GM21576 (cell line): ENCODE data around the gene IL31.

Experiments
- ATAC-seq: cut with Tn5 transposase; IDR thresholded peaks from one replicate; pipeline ENCODE4 v1.9.1; 2021; ENCODE audit warnings: mild to moderate bottlenecking, moderate library complexity; ENCODE audit not compliant: unreplicated experiment

Gene IL31

GRCh38 chr12:122133192-122133950 lies 40.6 kb downstream of the IL31 start:
- no peak for ATAC-seq

GRCh38 chr12:122130150-122130549 lies 43.9 kb downstream of the IL31 start:
- ATAC-seq = no peak

DNA sequence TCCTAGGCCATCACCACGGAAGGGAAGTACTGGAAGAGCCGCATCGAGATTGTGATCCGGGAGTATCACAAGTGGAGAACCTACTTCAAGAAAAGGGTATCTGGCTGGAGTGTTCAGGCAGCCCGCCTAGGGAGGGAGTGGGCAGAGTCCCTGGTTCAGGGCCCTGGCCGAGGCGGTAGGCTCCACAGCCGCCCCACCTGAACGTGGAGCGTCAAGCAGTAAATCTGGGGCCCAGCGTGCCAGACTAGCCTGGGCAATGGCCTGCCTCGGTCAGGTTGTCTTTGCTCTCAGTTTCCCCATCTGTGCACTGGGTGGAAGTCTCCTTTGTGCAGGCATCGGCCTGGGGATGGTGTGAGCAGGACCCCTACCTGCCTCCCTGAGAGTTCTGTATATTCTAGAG lies 44.9 kb downstream of the IL31 start:
- no peak for ATAC-seq

DNA sequence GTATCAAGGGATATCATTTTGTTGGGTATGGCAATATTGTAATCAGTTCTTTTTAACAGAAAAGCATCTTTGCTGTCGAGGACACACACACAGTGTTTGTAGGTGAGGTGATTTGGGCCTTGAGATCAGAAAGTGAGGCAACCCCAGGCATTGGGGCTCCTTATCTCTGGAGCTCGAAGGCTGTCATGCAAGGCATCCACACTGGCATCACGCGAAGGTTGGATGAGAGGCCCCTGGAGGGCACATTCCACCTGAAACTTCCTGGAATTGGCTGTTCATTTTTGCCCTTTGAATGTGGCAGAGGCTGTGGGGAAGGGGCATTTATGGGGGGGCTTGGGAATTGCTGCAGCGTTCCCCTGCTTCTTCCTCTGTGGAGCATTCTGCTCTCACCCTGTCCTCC lies 45.5 kb downstream of the IL31 start:
- ATAC-seq = no peak

GRCh38 chr12:122127839-122128238 lies 46.2 kb downstream of the IL31 start:
- ATAC-seq = no peak

DNA sequence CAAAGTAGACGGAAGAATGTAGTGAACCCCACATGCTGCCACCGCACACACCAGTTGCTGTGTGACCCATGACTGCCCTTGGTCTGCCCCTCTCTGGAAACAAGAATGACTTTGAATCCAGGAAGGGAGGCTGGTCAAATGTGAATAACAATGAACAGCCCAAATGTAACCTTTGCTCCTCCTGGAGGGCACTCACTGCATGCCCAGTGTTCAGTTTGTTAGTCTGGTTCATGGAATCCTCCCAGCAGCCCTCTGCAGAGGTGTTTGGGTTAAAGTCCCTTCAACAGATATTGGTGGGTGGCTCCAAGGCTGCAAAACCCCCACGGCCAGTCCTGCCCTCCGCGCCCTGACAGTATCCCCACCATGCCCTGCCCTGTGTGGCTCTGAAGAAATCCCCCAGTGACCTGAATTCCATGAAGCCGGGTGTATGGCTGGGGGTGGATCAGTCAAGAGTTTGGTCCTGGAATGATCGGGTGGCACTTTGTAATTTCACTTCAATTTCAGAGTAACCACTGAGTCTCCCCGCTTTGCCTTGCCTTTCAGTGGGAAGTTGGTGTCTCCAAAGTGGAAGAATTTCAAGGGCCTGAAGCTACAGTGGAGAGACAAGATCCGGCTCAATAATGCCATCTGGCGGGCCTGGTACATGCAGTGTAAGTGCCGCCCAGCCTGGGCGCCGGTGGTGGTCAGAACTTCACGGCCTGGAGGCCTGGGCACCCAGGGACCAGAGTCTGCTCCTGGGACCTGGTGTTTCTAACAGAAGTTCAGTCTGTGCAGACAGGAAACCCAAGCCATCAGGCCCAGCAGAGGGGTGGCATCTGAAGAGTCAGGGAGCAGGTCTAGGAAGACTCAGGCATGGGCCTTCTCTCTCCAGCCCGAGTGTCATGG lies 47.1 kb downstream of the IL31 start:
- no peak for ATAC-seq

GRCh38 chr12:122126342-122126635 lies 47.7 kb downstream of the IL31 start:
- no peak for ATAC-seq

DNA sequence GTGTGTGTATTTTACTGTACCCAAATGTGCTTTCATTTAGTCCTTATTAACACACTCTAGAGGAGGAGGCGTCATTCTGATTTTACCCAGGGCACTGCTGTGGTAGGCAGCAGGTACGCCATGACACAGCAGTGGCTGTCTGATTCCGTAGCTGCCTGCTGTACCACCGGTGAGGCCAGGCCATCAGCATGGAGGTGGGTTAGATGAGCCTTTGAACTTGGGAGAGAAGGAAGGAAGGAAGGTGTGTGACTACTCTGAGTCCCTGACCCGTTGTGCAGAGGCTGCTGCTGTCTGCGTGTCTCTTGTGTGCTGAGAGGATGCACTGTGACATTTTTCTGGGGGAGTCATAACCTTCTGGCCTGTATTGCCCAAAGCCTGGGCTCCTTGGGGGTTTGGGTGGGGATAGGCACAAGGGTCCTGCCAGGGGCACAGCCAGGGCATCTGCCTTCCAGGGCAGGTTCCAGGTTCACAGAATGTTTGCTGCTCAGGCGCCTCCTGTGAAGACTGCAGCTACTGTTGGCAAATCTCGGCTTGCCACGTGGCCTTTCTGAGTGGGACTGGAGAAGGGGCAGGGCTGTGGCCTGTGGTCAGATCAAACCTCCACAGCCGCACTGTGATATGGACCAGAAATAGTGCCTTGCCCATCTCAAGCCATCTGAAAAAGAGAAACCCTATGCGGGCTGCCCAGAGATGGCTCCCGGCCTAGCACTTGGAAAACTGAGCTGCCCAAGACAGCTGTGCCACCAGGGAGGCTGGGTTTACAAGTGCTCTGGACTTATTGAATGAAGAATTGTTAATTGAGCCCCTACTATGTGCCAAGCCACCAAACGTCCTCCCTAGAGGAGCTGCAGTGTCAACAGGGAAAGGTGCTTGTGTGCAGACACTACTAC lies 48.3 kb downstream of the IL31 start:
- ATAC-seq = no peak

DNA sequence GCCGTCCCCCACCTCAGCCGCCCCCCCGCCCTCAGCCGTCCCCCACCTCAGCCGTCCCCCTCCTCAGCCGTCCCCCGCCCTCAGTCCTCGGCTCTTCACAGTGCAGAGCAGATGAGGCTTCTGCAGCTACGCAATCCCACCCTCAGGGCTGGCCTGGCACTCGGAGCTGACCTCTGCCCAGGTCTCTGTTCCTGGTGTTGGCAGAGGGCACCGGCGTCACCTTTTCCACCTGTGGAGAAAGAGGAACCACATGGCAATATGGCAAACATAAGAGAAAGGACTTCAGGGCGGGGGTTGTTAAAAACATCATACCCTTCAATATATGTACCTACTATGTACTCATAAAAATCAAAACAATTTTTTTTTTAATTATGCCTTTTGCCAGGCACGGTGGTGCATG lies 49.7 kb downstream of the IL31 start:
- ATAC-seq = no peak

- ATAC-seq = no peak
These were observed 50.3 kb downstream of the IL31 start for GRCh38 chr12:122123761-122124145.

DNA sequence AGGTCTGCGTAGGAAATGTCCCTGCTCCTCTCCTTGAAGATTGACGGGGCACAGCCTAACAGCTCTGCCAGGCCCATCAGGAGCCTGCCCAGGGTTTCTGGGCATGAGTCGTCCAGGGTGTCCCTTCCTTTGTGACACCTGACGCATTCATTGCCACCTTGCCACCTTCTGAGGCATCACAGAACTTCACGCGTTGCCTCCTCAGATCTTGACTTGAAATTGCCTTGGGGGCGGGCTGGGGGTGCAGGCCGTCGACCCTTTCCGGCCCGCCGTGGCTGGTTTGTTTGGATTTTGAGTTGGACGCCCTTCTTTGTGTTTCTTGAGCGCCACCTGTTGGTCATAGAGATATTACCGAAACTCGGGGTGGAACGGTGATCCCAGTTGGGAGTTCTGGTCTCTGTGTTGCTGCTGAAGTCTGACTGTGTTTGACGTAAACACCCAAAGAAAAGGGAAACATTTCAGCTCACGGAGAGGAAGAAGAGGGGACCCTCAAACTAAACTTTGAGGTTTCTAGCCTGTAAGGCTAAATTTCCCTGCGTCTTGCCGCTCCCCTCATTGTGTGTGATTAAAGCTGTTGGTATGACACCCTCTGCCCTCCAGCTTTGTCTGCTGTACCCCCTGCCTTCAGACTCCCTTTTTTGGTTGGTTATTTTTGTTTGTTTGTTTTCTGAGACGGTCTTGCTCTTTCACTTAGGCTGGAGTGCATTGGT lies 50.8 kb downstream of the IL31 start:
- no peak for ATAC-seq
